ENCODE data around the gene UAP1L1.

- no peak for TF ChIP-seq RCOR1 (IDR thresholded peaks at IDR 0.05; ENCODE audit: low read depth, low read length)
- no peak for TF ChIP-seq CTCF (IDR thresholded peaks at IDR 0.05)
- peak; percentile 55 to 79; a peak in 3 of 5 replicates for TF ChIP-seq JUN (IDR thresholded peaks at IDR 0.05)
- peak; percentile 89 for TF ChIP-seq MAX (IDR thresholded peaks at IDR 0.05)
- no peak for TF ChIP-seq FOSL2 (IDR thresholded peaks at IDR 0.05)
- no peak for TF ChIP-seq FOSL2 (CRISPR knock-in tag; IDR thresholded peaks at IDR 0.05)
- no peak for TF ChIP-seq ZSCAN20 (CRISPR knock-in tag; IDR thresholded peaks at IDR 0.05)
- no peak for TF ChIP-seq KDM1A (IDR thresholded peaks at IDR 0.05; ENCODE audit: low read depth)
- TF ChIP-seq HMGXB4 (CRISPR knock-in tag; IDR thresholded peaks at IDR 0.05; ENCODE audit: borderline replicate concordance), result no peak
- peak; percentile 65 for TF ChIP-seq POLR2A (IDR thresholded peaks at IDR 0.05; ENCODE audit: low read length)
- no peak for TF ChIP-seq EP300 (IDR thresholded peaks at IDR 0.05)
- no peak for TF ChIP-seq CEBPB (IDR thresholded peaks at IDR 0.05)
- no peak for TF ChIP-seq MAFK (IDR thresholded peaks at IDR 0.05; ENCODE audit: partially characterized antibody)
- TF ChIP-seq RNF2 (IDR thresholded peaks at IDR 0.05; ENCODE audit: borderline replicate concordance, low read depth), result no peak
- TF ChIP-seq POLR2AphosphoS2 (conservative IDR thresholded peaks at IDR 0.05; ENCODE audit: low read length), result no peak
Measured at GRCh38 chr9:137114613-137115393, 37.5 kb downstream of the UAP1L1 start, which contains the start of gene DPP7.

Data from A549 (cell line).